NCI-H524 treated with DMSO at 0.1 percent for 48 hours (cell line): ENCODE data around the gene DNAAF5.

Experiments
- DNase-seq: peaks from one replicate; lab custom pipeline; 2025; lab: John Stamatoyannopoulos, UW

The DNAAF5 gene

GRCh38 chr7:835021-835420 lies 108.5 kb downstream of the DNAAF5 start:
- no peak for DNase-seq

DNA sequence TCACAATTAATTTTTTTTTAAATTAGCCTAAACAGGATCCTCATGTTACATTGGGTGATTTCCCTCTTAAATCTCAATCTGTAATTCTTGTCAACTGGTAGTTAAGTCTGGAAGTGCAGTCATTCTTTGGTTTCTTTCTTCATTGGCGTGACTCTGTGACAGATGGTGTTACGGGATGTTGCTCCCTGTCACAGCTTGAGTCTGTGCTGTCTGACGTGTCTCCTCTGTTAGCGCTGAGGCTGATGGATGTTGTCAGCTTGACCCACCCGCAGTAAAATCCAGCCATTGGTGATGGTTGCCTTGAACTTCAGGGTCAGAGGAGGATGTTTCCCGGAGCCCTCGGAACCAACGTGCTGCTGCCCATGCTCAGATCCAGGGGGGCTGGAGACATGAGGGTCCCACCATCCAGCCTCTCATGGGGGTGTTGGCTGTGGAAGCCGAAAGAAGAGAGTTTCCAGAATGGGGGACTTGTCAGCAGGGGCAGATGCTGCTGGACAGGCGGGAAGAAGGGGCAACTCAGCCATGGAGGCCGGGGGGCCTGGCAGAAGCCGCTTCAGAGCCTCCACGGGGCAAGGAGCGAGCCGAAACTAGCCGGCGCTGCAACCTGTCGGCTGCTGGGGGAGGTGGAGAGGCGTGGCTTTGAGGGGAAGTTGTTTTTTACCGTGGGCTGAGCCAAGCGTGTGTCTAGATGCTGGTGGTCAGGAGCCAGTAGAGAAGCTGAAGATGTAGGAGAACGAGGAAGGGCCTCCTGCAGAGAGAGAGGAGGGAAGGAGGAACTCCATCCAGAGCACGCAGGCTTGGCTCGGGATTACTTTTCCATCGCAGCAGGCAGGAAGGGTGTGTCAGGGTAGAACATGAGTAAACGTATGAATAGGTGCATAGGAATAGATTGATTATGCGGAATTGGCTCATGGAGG lies 109.2 kb downstream of the DNAAF5 start:
- DNase-seq = peak; percentile 79
